Heart right ventricle (tissue), 16 donors: ENCODE measurements around the gene ZNF385D. TPM values are rescaled to one million over a fixed set of nuclear protein-coding genes. Genes with fewer than 3 reads are reported as not detected.

Experiments used
- ATAC-seq, 8 donors: fragments of 200-7000 bp; cut with Tn5 transposase; one replicate each; pipeline ENCODE4 v1.9.1; 2020; ENCODE audit warnings: mild to moderate bottlenecking in 8 of 8, moderate library complexity in 8 of 8, moderate number of reproducible peaks in 1 of 8
- DNase-seq, 2 donors: peaks; one replicate each; pipeline ENCODE4 v3.0.0-alpha.2; 2020
- H3K27ac ChIP-seq, 10 donors: fragments of 200-600 bp; sonication (generic) in 2 of 10; one replicate each; pipeline versions ENCODE4 v1.5.0 to v1.8.0; 2020 to 2022; ENCODE audit warnings: mild to moderate bottlenecking in 3 of 10
- H3K27me3 ChIP-seq, 7 donors: fragments of 200-600 bp; one replicate each; pipeline ENCODE4 v1.8.0; 2021 to 2022; ENCODE audit warnings: mild to moderate bottlenecking in 2 of 7
- H3K36me3 ChIP-seq, 9 donors: fragments of 200-600 bp; sonication (generic) in 1 of 9; one replicate each; pipeline versions ENCODE4 v1.5.0 to v1.8.0; 2020 to 2022; ENCODE audit warnings: mild to moderate bottlenecking in 2 of 9
- H3K4me1 ChIP-seq, 9 donors: fragments of 200-600 bp; sonication (generic) in 1 of 9; one replicate each; pipeline versions ENCODE4 v1.5.0 to v1.8.0; 2020 to 2022; ENCODE audit warnings: mild to moderate bottlenecking in 4 of 9
- H3K4me3 ChIP-seq, 10 donors: fragments of 200-600 bp; sonication (generic) in 2 of 10; one replicate each; pipeline versions ENCODE4 v1.5.0 to v1.8.0; 2020 to 2022; ENCODE audit warnings: mild to moderate bottlenecking in 7 of 10, moderate library complexity in 2 of 10
- H3K9me3 ChIP-seq, 11 donors: fragments of 200-600 bp in 10 of 11; sonication (generic) in 2 of 11; one replicate each; pipeline versions ENCODE4 v1.5.0 to v1.8.0; 2013 to 2022; ENCODE audit warnings: mild to moderate bottlenecking in 2 of 11, control low read depth in 1 of 11, moderate library complexity in 1 of 11
- WGBS, 2 donors: extraction: QIAGEN DNeasy Blood & Tissue Kit; methylation state at CpG; one replicate each; pipeline ENCODE4 v1.1.7; 2013; ENCODE audit warnings: inconsistent platforms in 1 of 2; 5-methylcytosine and 5-hydroxymethylcytosine counted together
- intact Hi-C, 10 donors: fragments of 100-400 bp; cut with DNase I; formaldehyde crosslinking; loops; one replicate each; pipeline versions ENCODE4 v1.11.1 to v1.14.2; 2022
- polyA plus RNA-seq, 2 donors: library from polyadenylated mRNA; stranded (reverse); fragments of 200-250 nt; gene quantifications; one replicate each; pipeline ENCODE4 v1.2.3, GENCODE V29; 2013
- total RNA-seq, 10 donors: library from RNA; stranded (reverse); fragmentation: NEBNext Ultra II Directional in 3 of 10; extraction: Animal tissue kit (Norgen Biotek cat#: 25700) in 3 of 10; gene quantifications; one replicate each; pipeline versions ENCODE4 v1.2.1 to v1.2.4, GENCODE V29; 2021 to 2023
- TF ChIP-seq, protein P1 (sequence below), 9 donors: fragments of 200-600 bp; sonication (generic) in 2 of 9; IDR thresholded peaks; one replicate each; pipeline versions ENCODE4 v1.5.0 to v1.8.0; 2021 to 2022; ENCODE audit warnings: antibody characterized with exemption in 9 of 9, mild to moderate bottlenecking in 5 of 9, moderate library complexity in 1 of 9
- donor health status: Arrhythmogenic right ventricular cardiomyopathy.
- donor health status: ischemic (EF 13 %, LVEDD 7.1; RV severe dilation, severe dysfunction).
- donor health status: healthy with polysubstance abuse.
- donor health status: DM: no; HTN: yes; CAD: no.
- donor health status: DM: no; HTN: no; CAD: no.
- donor health status: ischemic (EF 25% LVEDD 6.9; RV normal size, moderate dysfunction).
- donor health status: ischemic (EF 25% LVEDD 5.7; RV mildly dilated, moderate dysfunction).
- donor health status: healthy.
- donor health status: DM: yes; HTN: yes; CAD: no.
- donor health status: Ischemic cardiomyopathy.
- donor health status: ischemic (EF 35%, LVEDD 5.7; RV mildly dilated, moderate dysfunction).
- donor health status: nonischemic (EF 11% LVEDD 7.7; RV severe dilation, severe dysfunction).
- donor health status: DM: yes; HTN: yes; CAD: no.
- donor health status: PGD.
- donor health status: ischemic (EF 29% LVEDD 5.4; RV normal size, mild dysfunction).
- donor health status: nonischemic (EF 23%, LVEDD 6.1; RV moderate dilation, normal function).

ZNF385D gene
- total and polyA plus RNA-seq, 12 donors: 3.0 to 24.9 (median 7.2) TPM

DNA sequence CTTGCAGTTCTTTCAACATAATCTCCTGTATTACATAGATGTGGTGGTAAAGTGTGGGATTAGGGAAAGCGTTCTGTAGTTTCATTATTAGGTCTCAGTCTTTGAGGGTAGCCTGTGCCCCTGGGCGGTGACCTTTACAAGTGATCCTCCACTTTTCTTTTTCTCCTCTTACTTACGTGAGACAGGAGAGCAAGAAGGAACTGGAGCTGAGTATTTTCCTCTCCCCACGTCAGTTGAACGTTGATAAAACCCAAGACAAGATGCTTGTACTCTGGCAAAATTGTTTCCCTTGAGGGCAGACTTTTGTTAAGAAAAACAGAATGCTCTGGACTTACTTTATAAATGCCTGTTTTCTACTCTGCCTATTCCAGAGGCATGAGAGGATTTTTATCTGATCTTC lies 378.7 kb downstream of the ZNF385D start:
- TF ChIP-seq, protein P1, sequence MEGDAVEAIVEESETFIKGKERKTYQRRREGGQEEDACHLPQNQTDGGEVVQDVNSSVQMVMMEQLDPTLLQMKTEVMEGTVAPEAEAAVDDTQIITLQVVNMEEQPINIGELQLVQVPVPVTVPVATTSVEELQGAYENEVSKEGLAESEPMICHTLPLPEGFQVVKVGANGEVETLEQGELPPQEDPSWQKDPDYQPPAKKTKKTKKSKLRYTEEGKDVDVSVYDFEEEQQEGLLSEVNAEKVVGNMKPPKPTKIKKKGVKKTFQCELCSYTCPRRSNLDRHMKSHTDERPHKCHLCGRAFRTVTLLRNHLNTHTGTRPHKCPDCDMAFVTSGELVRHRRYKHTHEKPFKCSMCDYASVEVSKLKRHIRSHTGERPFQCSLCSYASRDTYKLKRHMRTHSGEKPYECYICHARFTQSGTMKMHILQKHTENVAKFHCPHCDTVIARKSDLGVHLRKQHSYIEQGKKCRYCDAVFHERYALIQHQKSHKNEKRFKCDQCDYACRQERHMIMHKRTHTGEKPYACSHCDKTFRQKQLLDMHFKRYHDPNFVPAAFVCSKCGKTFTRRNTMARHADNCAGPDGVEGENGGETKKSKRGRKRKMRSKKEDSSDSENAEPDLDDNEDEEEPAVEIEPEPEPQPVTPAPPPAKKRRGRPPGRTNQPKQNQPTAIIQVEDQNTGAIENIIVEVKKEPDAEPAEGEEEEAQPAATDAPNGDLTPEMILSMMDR (IDR thresholded peaks at IDR 0.05): no peak
- intact Hi-C loops: no loop called here
- H3K9me3 ChIP-seq: peaks cover 0 to 17% (median 0%) of the 10 kb centered on the region in 11 donors
- no peaks in the 10 kb centered on the region for H3K36me3 ChIP-seq
- H3K27me3 ChIP-seq: no peaks in the 10 kb centered on the region
- H3K4me3 ChIP-seq: no peak overlapping the region
- DNase-seq (no peak), ATAC-seq (no peak)
- WGBS, 2 donors: 60 to 62% methylated on average over 5 of the region's 5 CpGs
- H3K27ac ChIP-seq: no peak overlapping the region
- no peaks in the 10 kb centered on the region for H3K4me1 ChIP-seq
